Cardiac fibroblast (primary cell): Measurements from ENCODE around the gene CRIM1.

Experiments
- DNase-seq, 2 donors: peaks; one replicate each; pipeline versions ENCODE4 v3.0.0 to v3.0.0-alpha.2; 2010; ENCODE audit warnings: low read depth in 2 of 2
- H3K4me3 ChIP-seq, 2 donors: replicated peaks in 1 of 2; 1 replicate in 1 of 2; 2 replicates in 1 of 2; pipeline ENCODE4 v1.5.1; 2011; ENCODE audit warnings: low read depth in 2 of 2, low read length in 2 of 2, mild to moderate bottlenecking in 2 of 2, moderate library complexity in 1 of 2
- TF ChIP-seq, protein P1 (sequence below): IDR thresholded peaks from one replicate; pipeline ENCODE4 v1.5.1; 2011; ENCODE audit warnings: low read depth, mild to moderate bottlenecking, low read length, inconsistent platforms

CRIM1 gene

GRCh38 chr2:36573165-36573564 is 217.6 kb downstream of the CRIM1 start:
- H3K4me3 ChIP-seq: no peak overlapping the region
- DNase-seq: no peak
- TF ChIP-seq, protein P1, sequence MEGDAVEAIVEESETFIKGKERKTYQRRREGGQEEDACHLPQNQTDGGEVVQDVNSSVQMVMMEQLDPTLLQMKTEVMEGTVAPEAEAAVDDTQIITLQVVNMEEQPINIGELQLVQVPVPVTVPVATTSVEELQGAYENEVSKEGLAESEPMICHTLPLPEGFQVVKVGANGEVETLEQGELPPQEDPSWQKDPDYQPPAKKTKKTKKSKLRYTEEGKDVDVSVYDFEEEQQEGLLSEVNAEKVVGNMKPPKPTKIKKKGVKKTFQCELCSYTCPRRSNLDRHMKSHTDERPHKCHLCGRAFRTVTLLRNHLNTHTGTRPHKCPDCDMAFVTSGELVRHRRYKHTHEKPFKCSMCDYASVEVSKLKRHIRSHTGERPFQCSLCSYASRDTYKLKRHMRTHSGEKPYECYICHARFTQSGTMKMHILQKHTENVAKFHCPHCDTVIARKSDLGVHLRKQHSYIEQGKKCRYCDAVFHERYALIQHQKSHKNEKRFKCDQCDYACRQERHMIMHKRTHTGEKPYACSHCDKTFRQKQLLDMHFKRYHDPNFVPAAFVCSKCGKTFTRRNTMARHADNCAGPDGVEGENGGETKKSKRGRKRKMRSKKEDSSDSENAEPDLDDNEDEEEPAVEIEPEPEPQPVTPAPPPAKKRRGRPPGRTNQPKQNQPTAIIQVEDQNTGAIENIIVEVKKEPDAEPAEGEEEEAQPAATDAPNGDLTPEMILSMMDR: no peak

- no peak overlapping the region for H3K4me3 ChIP-seq
- DNase-seq: no peak
- TF ChIP-seq, protein P1: no peak
Measured at GRCh38 chr2:36574560-36574959, 219.0 kb downstream of the CRIM1 start.

- DNase-seq: no peak
Measured at GRCh38 chr2:36577884-36578283, 222.3 kb downstream of the CRIM1 start.

GRCh38 chr2:36578343-36579296 is 223.0 kb downstream of the CRIM1 start:
- TF ChIP-seq, protein P1: no peak
- no peak overlapping the region for H3K4me3 ChIP-seq

More at GRCh38 chr2:36577884-36578283, 222.3 kb downstream of the CRIM1 start:
- TF ChIP-seq, protein P1: no peak
- no peak overlapping the region for H3K4me3 ChIP-seq

GRCh38 chr2:36579297-36579664 is 223.7 kb downstream of the CRIM1 start:
- DNase-seq: no peak
- no peak overlapping the region for H3K4me3 ChIP-seq
- TF ChIP-seq, protein P1: no peak

More at GRCh38 chr2:36578343-36579296, 223.0 kb downstream of the CRIM1 start:
- no peak for DNase-seq

DNA sequence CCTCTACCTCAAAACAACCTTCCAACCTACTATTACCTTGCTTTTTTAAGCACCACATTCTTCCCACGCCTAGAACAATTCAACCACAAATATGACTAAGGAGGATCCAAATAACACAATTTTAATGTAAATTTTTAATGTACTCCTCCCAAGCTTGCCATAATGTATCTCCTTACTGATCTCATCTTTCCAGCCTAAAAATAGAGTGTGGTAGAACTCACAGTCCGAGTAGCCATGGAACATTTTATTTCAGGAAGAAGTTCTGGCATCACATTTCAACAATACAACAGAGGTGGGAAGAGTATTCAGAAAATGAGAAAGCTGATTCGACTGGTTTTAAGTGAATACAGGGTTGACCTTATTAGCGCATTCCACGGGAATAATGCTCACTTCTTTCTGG is 227.0 kb downstream of the CRIM1 start:
- DNase-seq: no peak

More for the DNA sequence above, 227.0 kb downstream of the CRIM1 start:
- TF ChIP-seq, protein P1: no peak
- no peak overlapping the region for H3K4me3 ChIP-seq
